Uterus (tissue), 4 donors: ENCODE measurements around the gene IL16. TPM values are rescaled to one million over a fixed set of nuclear protein-coding genes. Genes with fewer than 3 reads are reported as not detected.

Experiments used
- DNase-seq, 2 donors: peaks; one replicate each; pipeline ENCODE4 v3.0.0-alpha.2; 2019 to 2020
- H3K27ac ChIP-seq, 2 donors: fragments of 200-600 bp; sonication (generic); 1 replicate in 1 of 2; 2 replicates in 1 of 2; pipeline ENCODE4 v1.5.1; 2016 to 2018
- H3K27me3 ChIP-seq, 2 donors: fragments of 200-600 bp; sonication (generic); one replicate each; pipeline ENCODE4 v1.5.1; 2018 to 2019; ENCODE audit warnings: control low read depth in 1 of 2
- H3K36me3 ChIP-seq, 2 donors: fragments of 200-600 bp; sonication (generic); one replicate each; pipeline ENCODE4 v1.5.1; 2019; ENCODE audit warnings: control low read depth in 1 of 2
- H3K4me1 ChIP-seq, 2 donors: fragments of 200-600 bp; sonication (generic); one replicate each; pipeline ENCODE4 v1.5.1; 2018 to 2019; ENCODE audit warnings: control low read depth in 1 of 2
- H3K4me3 ChIP-seq, 2 donors: fragments of 200-600 bp; sonication (generic); 1 replicate in 1 of 2; 2 replicates in 1 of 2; pipeline ENCODE4 v1.5.1; 2018 to 2019; ENCODE audit warnings: mild to moderate bottlenecking in 1 of 2
- H3K9me3 ChIP-seq, 2 donors: fragments of 200-600 bp; sonication (generic); one replicate each; pipeline ENCODE4 v1.5.1; 2019; ENCODE audit warnings: control low read depth in 1 of 2
- POLR2A ChIP-seq, 2 donors: fragments of 450-650 bp; IDR thresholded peaks; one replicate each; pipeline ENCODE4 v1.6.1; 2016; ENCODE audit warnings: antibody characterized with exemption in 2 of 2, mild to moderate bottlenecking in 1 of 2, moderate library complexity in 1 of 2
- intact Hi-C: fragments of 100-400 bp; cut with DNase I; formaldehyde crosslinking; loops from one replicate; pipeline ENCODE4 v1.15.1; 2023; ENCODE audit warnings: low total_unique reads
- total RNA-seq, 4 donors: library from RNA; depleted of rRNA in 3 of 4; stranded (reverse); fragments of >200 nt in 3 of 4; gene quantifications; one replicate each; pipeline versions ENCODE4 v1.1.0 to v1.2.4, GENCODE V29; 2014 to 2023
- TF ChIP-seq, protein P1 (sequence below), 4 experiments: fragments of 200-600 bp in 2 of 4; fragments of 450-650 bp in 2 of 4; sonication (generic) in 2 of 4; IDR thresholded peaks; one replicate each; pipeline ENCODE4 v1.5.1; 2016 to 2019; ENCODE audit warnings: antibody characterized with exemption in 4 of 4, mild to moderate bottlenecking in 2 of 4, moderate library complexity in 1 of 4
- donor health status: DM: yes; HTN: yes; CAD: no.

The IL16 gene
- total RNA-seq, 4 donors from 2014 or later, result 16.6 to 69.2 (median 23.1) TPM

DNA sequence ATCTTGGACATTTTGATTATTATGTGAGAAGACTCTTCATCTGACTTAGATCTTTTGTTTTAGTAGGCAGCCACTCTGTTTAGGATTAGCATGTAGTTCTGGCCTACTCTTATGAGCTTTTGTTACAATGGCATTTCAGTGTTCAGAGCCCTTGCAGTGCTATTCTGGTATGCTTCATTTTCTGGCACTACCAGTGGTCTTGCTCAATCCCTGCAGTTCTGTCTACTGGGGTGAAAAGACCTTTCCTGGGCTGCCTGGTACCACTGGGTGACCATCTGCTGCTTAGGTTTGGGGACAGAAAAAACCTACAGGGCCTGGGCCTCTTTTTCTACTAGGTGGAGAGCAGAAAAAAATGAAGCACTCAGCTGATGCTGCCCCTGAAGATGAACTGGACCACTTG, 42.5 kb downstream of the IL16 start:
- H3K4me3 ChIP-seq, result no peak overlapping the region
- TF ChIP-seq, protein P1, sequence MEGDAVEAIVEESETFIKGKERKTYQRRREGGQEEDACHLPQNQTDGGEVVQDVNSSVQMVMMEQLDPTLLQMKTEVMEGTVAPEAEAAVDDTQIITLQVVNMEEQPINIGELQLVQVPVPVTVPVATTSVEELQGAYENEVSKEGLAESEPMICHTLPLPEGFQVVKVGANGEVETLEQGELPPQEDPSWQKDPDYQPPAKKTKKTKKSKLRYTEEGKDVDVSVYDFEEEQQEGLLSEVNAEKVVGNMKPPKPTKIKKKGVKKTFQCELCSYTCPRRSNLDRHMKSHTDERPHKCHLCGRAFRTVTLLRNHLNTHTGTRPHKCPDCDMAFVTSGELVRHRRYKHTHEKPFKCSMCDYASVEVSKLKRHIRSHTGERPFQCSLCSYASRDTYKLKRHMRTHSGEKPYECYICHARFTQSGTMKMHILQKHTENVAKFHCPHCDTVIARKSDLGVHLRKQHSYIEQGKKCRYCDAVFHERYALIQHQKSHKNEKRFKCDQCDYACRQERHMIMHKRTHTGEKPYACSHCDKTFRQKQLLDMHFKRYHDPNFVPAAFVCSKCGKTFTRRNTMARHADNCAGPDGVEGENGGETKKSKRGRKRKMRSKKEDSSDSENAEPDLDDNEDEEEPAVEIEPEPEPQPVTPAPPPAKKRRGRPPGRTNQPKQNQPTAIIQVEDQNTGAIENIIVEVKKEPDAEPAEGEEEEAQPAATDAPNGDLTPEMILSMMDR (IDR thresholded peaks at IDR 0.05), result no peak
- TF ChIP-seq POLR2A (IDR thresholded peaks at IDR 0.05), result no peak
- no peaks in the 10 kb centered on the region for H3K27me3 ChIP-seq
- no peaks in the 10 kb centered on the region for H3K36me3 ChIP-seq
- DNase-seq, result no peak
- intact Hi-C loops, result no loop called here
- peaks cover 0 to 4% of the 10 kb centered on the region in 2 donors for H3K9me3 ChIP-seq
- H3K4me1 ChIP-seq, result no peaks in the 10 kb centered on the region
- H3K27ac ChIP-seq, result peak overlapping the region in 1 of 2 donors; percentile 10

DNA sequence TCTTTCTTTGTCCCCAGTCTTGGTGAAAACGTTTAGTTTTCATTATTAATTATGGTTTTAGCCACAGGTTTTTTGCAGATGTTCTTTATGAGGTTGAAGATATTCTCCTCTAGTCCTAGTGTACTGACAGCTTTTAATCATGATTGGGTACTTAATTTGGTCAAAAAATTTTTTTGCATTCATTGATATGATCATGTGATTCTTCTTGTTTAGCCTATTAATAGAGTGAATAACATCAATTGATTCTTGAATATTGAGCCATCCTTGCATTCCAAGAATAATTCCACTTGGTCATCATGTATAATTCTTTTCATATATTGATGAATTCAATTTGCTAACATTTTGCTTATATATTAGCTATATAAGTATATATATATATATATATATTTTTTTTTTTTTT, 46.1 kb downstream of the IL16 start:
- TF ChIP-seq POLR2A (IDR thresholded peaks at IDR 0.05), result no peak
- TF ChIP-seq, protein P1 (IDR thresholded peaks at IDR 0.05), result no peak
- no peaks in the 10 kb centered on the region for H3K36me3 ChIP-seq
- no peak for DNase-seq
- H3K4me3 ChIP-seq, result no peak overlapping the region
- H3K27ac ChIP-seq, result no peak overlapping the region
- intact Hi-C loops, result no loop called here
- H3K27me3 ChIP-seq, result no peaks in the 10 kb centered on the region
- H3K9me3 ChIP-seq, result peaks cover 0 to 4% of the 10 kb centered on the region in 2 donors
- H3K4me1 ChIP-seq, result no peaks in the 10 kb centered on the region

DNA sequence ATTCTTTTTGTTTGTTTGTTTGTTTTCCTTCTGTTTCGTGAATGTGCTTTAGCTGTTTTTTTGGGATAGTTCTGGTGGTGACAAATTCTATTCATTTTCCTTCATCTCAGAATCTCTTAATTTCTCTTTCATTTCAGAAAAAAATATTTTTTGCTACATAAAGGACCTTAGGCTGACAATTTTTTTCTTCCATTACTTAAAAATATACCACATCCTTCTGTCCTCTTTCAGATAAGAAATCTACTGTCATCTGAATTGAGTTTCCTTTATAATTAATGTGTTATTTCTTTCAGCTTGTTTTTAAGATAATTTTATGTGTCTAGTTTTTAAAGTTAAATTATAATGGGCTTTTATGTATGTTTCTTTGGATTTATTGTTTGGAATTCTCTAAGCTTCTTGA, 47.6 kb downstream of the IL16 start:
- no peaks in the 10 kb centered on the region for H3K36me3 ChIP-seq
- H3K4me1 ChIP-seq, result no peaks in the 10 kb centered on the region
- H3K4me3 ChIP-seq, result no peak overlapping the region
- H3K9me3 ChIP-seq, result peaks cover 0 to 4% of the 10 kb centered on the region in 2 donors
- intact Hi-C loops, result no loop called here
- no peak overlapping the region for H3K27ac ChIP-seq
- H3K27me3 ChIP-seq, result no peaks in the 10 kb centered on the region
- no peak for DNase-seq
- TF ChIP-seq, protein P1 (IDR thresholded peaks at IDR 0.05), result no peak
- no peak for TF ChIP-seq POLR2A (IDR thresholded peaks at IDR 0.05)

DNA sequence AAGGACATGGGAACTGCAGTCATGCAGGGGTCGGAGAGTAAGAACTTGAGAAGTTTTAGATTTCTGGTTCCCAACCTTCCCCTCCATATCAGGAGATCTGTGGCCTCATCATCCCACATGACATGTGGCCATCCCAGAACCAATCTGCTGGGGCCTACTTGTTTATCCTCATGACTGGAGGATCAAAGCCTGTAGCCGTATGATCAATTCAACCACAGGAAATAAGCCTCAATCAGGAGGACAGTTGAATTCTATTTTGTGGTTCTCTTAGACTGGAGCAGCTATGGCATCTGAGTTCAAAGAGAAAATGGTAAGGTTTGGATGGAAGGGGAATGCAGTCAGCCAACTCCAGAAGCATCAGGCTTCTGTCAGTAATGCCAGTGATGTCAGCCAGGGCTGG, 57.2 kb downstream of the IL16 start:
- Histone ChIP-seq H3K4me1 (no peaks in the 10 kb centered on the region), H3K4me3 (no peak overlapping the region), H3K27ac (no peak overlapping the region), H3K36me3 (no peaks in the 10 kb centered on the region), H3K9me3 (no peaks in the 10 kb centered on the region), H3K27me3 (no peaks in the 10 kb centered on the region)
- no peak for TF ChIP-seq POLR2A (IDR thresholded peaks at IDR 0.05)
- TF ChIP-seq, protein P1 (IDR thresholded peaks at IDR 0.05), result no peak
- intact Hi-C loops, result no loop called here
- DNase-seq, result no peak

DNA sequence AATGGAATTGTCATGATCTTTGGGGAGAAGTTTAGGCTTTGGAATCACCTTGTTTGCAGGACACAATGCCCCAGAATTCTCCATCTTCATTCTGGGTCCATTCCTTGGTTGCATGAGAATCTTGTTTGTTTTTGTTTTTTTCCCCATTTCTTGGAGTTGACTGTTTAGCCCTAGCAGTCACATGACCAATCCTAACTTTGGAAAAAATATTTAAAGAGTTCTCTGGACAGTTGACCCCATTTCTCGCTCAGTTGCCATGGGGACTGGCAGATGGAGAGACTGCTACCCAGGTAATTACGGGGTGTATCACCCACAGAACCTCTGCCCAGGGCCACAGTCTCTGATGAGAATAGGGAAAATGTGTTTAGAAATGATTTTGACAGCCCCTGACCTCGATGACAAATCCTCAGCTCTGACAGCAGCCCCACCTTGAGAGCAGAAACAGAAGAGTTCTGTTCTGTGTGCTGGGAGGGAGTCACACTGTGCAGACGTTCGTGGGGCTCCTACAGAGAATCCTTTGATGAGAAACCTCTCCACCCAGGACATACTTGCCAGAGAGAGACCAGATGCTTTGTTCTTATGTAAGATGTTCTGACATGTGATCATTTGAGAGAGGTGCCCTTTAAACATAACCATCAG, 57.7 kb downstream of the IL16 start:
- TF ChIP-seq POLR2A (IDR thresholded peaks at IDR 0.05), result no peak
- TF ChIP-seq, protein P1 (IDR thresholded peaks at IDR 0.05), result no peak
- Histone ChIP-seq H3K9me3 (no peaks in the 10 kb centered on the region), H3K36me3 (no peaks in the 10 kb centered on the region), H3K27me3 (no peaks in the 10 kb centered on the region), H3K4me3 (no peak overlapping the region), H3K27ac (no peak overlapping the region), H3K4me1 (no peaks in the 10 kb centered on the region)
- intact Hi-C loops, result no loop called here
- no peak for DNase-seq
